A549 (cell line): ENCODE data around the gene SLC6A18.

Source experiments
- CTCF ChIP-seq: fragments of >200 bp; sonication (Bioruptor Twin); formaldehyde crosslinking; IDR thresholded peaks from 3 replicates; pipeline ENCODE4 v1.5.1; 2016
- EHMT2 ChIP-seq: fragments of 200-600 bp; sonication (generic); IDR thresholded peaks from 2 replicates; pipeline ENCODE4 v1.6.1; 2016; ENCODE audit warnings: antibody characterized with exemption, low read depth, mild to moderate bottlenecking, moderate library complexity
- EP300 ChIP-seq, 2 experiments: fragments of >200 bp; sonication (Bioruptor Twin); formaldehyde crosslinking; IDR thresholded peaks; 2 replicates in 1 of 2; 3 replicates in 1 of 2; pipeline ENCODE4 v1.6.1; 2016 to 2017
- GATA3 ChIP-seq: IDR thresholded peaks from 2 replicates; pipeline ENCODE4 v1.6.1; 2012; ENCODE audit warnings: borderline replicate concordance
- HMGXB4 ChIP-seq: fragments of 250-450 bp; sonication (Bioruptor Pico); IDR thresholded peaks from 2 replicates; pipeline ENCODE4 v1.5.0; 2021; ENCODE audit warnings: mild to moderate bottlenecking, moderate library complexity, borderline replicate concordance
- NR3C1 ChIP-seq: fragments of >200 bp; sonication (Bioruptor Twin); formaldehyde crosslinking; IDR thresholded peaks from 3 replicates; pipeline ENCODE4 v1.6.1; 2017
- PHF8 ChIP-seq: fragments of 200-600 bp; sonication (generic); IDR thresholded peaks from 2 replicates; pipeline ENCODE4 v1.6.1; 2016; ENCODE audit warnings: low read depth, mild to moderate bottlenecking, antibody characterized with exemption, moderate library complexity, borderline replicate concordance
- POLR2A ChIP-seq: IDR thresholded peaks from 2 replicates; pipeline ENCODE4 v1.6.1; 2012; ENCODE audit warnings: mild to moderate bottlenecking, low read length
- POLR2AphosphoS2 ChIP-seq: conservative IDR thresholded peaks from 2 replicates; pipeline ENCODE4 v1.6.1; 2012; ENCODE audit warnings: low read length, improper control_type of control experiment, inconsistent platforms
- RAD21 ChIP-seq, 2 experiments: fragments of >200 bp in 1 of 2; sonication (Bioruptor Twin) in 1 of 2; formaldehyde crosslinking in 1 of 2; IDR thresholded peaks in 1 of 2; conservative IDR thresholded peaks in 1 of 2; 2 replicates in 1 of 2; 3 replicates in 1 of 2; pipeline ENCODE4 v1.6.1; 2012 to 2018; ENCODE audit warnings: inconsistent platforms in 1 of 2
- RFX5 ChIP-seq: fragments of 450-650 bp; IDR thresholded peaks from 2 replicates; pipeline ENCODE4 v1.7.1; 2014; ENCODE audit warnings: antibody characterized with exemption, mild to moderate bottlenecking, moderate library complexity
- RNF2 ChIP-seq: fragments of 200-600 bp; sonication (generic); IDR thresholded peaks from 2 replicates; pipeline ENCODE4 v1.6.1; 2016; ENCODE audit warnings: low read depth, mild to moderate bottlenecking, antibody characterized with exemption, moderate library complexity, borderline replicate concordance
- TF ChIP-seq, protein P1 (sequence below): fragments of 150-350 bp; IDR thresholded peaks from 2 replicates; pipeline ENCODE4 v1.6.1; 2014; ENCODE audit warnings: low read depth, mild to moderate bottlenecking, low read length

- TF ChIP-seq CTCF (no peak), GATA3 (no peak), PHF8 (no peak), RFX5 (no peak), POLR2A (no peak), RAD21 (conservative IDR thresholded peaks at IDR 0.05 in 1 of 2, IDR thresholded peaks at IDR 0.05 in 1 of 2) (no peak), NR3C1 (no peak), EHMT2 (no peak), EP300 (IDR thresholded peaks at IDR 0.05) (no peak), HMGXB4 (CRISPR knock-in tag) (no peak), POLR2AphosphoS2 (no peak), RNF2 (no peak)
- TF ChIP-seq, protein P1, sequence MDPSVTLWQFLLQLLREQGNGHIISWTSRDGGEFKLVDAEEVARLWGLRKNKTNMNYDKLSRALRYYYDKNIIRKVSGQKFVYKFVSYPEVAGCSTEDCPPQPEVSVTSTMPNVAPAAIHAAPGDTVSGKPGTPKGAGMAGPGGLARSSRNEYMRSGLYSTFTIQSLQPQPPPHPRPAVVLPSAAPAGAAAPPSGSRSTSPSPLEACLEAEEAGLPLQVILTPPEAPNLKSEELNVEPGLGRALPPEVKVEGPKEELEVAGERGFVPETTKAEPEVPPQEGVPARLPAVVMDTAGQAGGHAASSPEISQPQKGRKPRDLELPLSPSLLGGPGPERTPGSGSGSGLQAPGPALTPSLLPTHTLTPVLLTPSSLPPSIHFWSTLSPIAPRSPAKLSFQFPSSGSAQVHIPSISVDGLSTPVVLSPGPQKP: no peak
Observed at GRCh38 chr5:1235838-1236237, 10.7 kb downstream of the SLC6A18 start.
